ENCODE results near the gene NFX1.
"Not testable (repeated sequence)": the region's sequence is repeated elsewhere in the genome, so short reads cannot be mapped to it uniquely, and the experiment has no call there.

Gene NFX1

DNA sequence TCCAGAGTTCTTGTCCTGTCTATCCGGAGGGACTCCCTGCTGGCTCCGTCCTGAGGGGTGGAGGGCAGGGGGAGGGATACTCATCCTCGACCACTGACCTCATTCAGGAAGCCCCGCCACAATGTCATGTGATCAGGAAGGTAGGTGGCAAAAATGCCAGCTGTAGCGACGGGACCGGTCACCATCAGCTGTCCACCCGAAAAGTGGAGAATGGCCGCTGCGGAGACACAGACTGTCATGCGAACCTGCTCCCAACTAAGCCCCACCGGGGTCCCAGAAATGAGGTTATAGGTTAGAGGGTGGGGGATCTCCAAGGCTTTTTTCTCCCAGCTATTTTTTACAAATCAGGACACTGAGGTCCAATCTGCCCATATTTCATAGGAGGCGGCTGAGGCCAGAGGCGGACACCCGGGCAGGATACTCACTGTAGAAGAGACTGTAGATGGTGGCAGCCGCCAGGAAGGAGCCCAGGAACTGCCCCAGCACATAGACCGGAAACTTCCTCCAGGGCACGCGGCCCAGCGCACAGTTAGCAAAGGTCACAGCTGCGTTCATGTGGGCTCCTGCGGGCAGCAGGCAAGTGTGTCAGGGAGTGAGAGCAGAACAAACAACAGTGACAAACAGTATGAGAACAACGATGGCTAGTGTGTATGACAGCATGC lies 95.8 kb downstream of the NFX1 start:
- not testable (repeated sequence) for DNase-seq (ENCODE audit: low read depth in 2 of 2)

DNA sequence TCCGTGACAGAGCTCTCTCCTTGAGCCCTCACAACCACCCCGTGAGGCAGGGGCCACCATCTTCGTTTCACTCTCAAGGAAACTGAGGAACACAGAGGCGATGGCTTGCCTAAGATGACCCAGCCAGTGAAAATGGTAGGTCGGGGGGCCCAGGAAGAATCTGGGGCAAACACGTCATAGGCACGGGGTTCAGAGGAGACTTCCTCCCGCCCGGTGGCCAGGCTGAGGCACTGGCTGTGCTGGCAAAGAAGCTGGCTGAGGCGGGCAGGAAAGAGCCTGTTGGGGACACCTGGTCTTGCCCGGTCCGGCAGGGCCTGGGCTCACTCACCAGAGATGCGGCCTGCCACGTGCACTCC lies 96.3 kb downstream of the NFX1 start:
- H3K4me3 ChIP-seq (replicated peaks in 1 of 2; ENCODE audit: low read depth in 2 of 2, low read length in 2 of 2); DNase-seq (ENCODE audit: low read depth in 2 of 2): not testable (repeated sequence)

More for the DNA sequence above, 95.8 kb downstream of the NFX1 start:
- not testable (repeated sequence) for H3K4me3 ChIP-seq (replicated peaks in 1 of 2; ENCODE audit: low read depth in 2 of 2, low read length in 2 of 2)

- not testable (repeated sequence) for H3K4me3 ChIP-seq (replicated peaks in 1 of 2; ENCODE audit: low read depth in 2 of 2, low read length in 2 of 2); DNase-seq (ENCODE audit: low read depth in 2 of 2)
Observed at GRCh38 chr9:33386998-33387397, 96.7 kb downstream of the NFX1 start.

DNA sequence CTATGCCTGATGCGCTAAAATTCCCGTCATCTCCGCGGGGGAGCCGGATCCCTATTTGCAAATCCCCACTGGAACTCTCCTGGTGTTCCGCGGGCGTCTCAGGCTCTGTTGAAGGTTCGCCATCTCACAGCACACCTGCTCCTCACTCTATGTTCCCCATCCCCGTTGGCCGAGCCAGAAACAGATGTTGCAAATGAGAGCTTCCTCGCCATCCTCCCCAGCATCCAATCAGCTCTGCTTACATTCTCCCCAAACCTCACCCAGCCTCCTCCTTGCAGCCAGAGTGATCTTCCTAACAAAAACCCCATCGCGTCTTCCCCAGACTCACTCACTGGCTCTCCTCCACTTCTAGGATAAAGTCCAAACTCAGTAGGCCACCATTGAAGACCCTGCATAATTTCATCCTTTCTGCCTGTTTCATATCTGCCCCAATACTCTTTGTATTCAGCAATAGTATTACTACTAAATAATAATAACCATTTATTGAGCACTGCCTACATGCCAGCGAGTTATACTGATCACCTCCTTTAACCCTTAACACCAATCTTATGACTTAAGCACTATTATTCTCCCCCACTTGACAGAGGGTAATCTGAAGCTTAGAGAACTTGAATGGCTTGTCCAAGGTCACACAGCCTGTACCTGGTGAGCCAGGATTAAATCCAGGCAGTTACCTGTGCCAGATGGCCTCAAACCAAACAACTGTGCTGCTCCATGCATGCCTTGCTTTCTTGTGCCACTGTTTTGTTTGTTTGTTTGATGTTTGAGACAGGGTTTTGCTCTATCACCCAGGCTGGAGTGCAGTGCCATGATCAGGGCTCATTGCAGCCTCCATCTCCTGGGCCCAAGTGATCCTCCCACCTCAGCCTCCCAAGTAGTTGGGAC lies 98.0 kb downstream of the NFX1 start:
- DNase-seq (ENCODE audit: low read depth in 2 of 2), result no peak
- TF ChIP-seq, protein P1, sequence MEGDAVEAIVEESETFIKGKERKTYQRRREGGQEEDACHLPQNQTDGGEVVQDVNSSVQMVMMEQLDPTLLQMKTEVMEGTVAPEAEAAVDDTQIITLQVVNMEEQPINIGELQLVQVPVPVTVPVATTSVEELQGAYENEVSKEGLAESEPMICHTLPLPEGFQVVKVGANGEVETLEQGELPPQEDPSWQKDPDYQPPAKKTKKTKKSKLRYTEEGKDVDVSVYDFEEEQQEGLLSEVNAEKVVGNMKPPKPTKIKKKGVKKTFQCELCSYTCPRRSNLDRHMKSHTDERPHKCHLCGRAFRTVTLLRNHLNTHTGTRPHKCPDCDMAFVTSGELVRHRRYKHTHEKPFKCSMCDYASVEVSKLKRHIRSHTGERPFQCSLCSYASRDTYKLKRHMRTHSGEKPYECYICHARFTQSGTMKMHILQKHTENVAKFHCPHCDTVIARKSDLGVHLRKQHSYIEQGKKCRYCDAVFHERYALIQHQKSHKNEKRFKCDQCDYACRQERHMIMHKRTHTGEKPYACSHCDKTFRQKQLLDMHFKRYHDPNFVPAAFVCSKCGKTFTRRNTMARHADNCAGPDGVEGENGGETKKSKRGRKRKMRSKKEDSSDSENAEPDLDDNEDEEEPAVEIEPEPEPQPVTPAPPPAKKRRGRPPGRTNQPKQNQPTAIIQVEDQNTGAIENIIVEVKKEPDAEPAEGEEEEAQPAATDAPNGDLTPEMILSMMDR (IDR thresholded peaks at IDR 0.05; ENCODE audit: low read depth, low read length), result no peak
- H3K4me3 ChIP-seq (replicated peaks in 1 of 2; ENCODE audit: low read depth in 2 of 2, low read length in 2 of 2), result no peak overlapping the region

DNA sequence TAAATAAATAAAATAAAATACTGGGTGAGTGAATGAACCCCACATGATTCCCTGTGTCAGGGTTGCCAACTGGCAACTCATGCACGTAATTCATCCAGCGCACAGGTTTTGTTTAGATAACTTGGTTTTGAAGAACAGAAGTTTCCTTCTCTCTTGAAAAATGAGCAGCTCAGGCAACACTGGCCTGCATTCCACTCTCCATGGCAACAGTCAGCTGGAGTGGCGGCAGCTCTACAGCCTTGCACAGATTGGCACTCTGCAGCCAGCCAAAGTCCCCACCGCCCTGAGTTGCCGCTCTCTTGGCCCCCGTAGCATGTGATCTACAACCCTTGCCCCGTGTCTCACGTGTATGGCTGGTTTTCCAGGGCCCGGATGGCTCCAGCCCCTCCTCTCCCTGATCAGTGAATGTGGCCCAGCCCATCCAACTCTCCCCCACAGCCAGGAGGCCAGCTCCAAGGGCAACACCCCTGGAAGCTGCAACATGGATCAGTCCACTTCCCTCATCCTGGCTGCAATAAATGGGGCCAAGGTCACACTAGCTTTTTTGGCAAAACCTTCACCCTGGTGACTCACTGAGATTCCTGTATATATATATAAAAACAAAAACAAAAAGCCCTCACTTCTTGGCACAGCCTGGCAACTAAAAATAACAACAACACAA lies 100.9 kb downstream of the NFX1 start:
- peak; percentile 97 to 99 for DNase-seq (ENCODE audit: low read depth in 2 of 2)
- not testable (repeated sequence) for H3K4me3 ChIP-seq (replicated peaks in 1 of 2; ENCODE audit: low read depth in 2 of 2, low read length in 2 of 2)

DNA sequence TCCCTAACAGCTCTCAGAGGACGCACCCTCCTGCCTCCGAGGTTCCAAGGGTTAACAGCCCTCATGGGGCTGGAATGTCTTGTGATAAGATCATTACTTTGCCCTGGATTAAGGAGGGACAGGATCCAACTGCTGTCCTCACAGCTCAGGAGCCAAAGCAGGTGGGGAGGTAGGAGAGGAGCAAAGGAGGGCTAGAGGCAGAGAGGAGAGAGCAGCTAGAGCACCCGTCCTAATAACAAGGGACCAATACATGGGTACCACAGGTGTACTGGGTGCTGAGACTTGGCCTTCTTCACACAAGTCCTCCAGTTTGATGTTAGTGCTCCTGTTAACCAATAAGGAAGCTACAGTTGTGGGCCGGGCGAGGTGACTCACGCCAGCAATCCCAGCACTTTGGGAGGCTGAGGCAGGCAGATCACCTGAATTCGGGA lies 102.3 kb downstream of the NFX1 start:
- H3K4me3 ChIP-seq (replicated peaks in 1 of 2; ENCODE audit: low read depth in 2 of 2, low read length in 2 of 2); DNase-seq (ENCODE audit: low read depth in 2 of 2): not testable (repeated sequence)

- no peak for DNase-seq (ENCODE audit: low read depth in 2 of 2)
- TF ChIP-seq, protein P1 (IDR thresholded peaks at IDR 0.05; ENCODE audit: low read depth, low read length), result no peak
- H3K4me3 ChIP-seq (replicated peaks in 1 of 2; ENCODE audit: low read depth in 2 of 2, low read length in 2 of 2), result no peak overlapping the region
Observed at GRCh38 chr9:33393581-33393980, 103.3 kb downstream of the NFX1 start.

DNA sequence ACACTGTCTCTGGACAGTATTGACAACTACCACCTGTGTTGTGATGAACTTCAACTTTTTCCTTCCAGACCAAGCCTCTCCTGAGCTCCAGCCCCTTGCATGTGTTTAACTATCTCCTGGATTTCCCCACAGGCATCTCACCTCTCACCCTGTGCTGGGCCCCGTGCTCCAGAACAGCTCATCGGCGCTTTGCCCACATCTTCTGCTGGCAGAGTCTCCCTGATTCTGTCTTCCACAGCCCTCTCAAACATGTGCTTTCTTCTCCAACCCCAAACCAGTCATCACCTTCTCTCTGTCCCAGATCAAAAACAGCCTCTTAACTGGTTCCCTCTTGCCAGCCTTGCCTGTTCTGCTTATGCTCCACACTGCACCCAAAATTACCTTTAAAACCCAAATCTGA lies 103.7 kb downstream of the NFX1 start:
- H3K4me3 ChIP-seq (replicated peaks in 1 of 2; ENCODE audit: low read depth in 2 of 2, low read length in 2 of 2), result not testable (repeated sequence)
- DNase-seq (ENCODE audit: low read depth in 2 of 2), result peak in 1 of 2 donors; percentile 45

GRCh38 chr9:33395159-33395879 lies 105.0 kb downstream of the NFX1 start:
- DNase-seq (ENCODE audit: low read depth in 2 of 2), result not testable (repeated sequence)

DNA sequence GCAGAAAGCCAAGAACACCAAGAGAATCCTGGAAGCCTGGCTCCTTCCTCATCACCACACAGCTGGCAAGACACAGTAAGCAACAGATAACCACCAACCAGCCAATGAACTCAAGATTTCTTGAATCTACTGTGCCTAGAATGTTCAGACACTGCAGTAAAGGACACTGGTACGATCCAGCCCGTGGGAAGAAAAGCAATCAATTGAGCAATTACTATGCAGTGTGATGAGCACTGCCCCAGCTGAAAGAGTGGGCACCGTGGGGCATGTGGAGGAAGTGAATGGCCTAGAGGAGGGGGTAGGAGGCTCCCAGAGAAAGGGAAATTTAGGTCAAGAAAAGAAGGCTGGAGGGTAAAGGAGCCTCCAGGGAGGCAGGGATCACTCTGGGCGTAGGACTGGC lies 107.5 kb downstream of the NFX1 start:
- DNase-seq (ENCODE audit: low read depth in 2 of 2); H3K4me3 ChIP-seq (replicated peaks in 1 of 2; ENCODE audit: low read depth in 2 of 2, low read length in 2 of 2): not testable (repeated sequence)

More at GRCh38 chr9:33395159-33395879, 105.0 kb downstream of the NFX1 start:
- H3K4me3 ChIP-seq (replicated peaks in 1 of 2; ENCODE audit: low read depth in 2 of 2, low read length in 2 of 2), result not testable (repeated sequence)

- H3K4me3 ChIP-seq (replicated peaks in 1 of 2; ENCODE audit: low read depth in 2 of 2, low read length in 2 of 2); DNase-seq (ENCODE audit: low read depth in 2 of 2): not testable (repeated sequence)
Observed at GRCh38 chr9:33399047-33399446, 108.7 kb downstream of the NFX1 start.

DNA sequence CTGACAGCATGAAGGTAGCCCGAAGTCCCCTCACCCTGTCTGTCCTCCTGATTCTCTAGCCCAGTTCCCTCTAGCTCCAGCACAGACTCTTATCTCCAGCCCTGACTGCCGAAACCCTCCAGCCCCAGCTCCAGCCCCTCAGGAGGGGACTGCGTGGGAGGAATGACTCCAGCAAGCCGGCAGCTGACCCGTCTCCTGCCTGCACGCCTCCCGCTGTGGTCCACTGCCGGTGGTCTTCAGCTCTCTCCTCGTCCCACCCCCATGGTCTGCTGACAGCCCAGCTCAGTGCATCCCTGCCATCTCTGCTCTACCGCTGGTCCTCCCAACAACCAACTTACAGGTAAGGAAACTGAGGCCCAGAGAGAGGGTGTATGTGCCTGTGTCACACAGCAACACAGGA lies 111.5 kb downstream of the NFX1 start:
- H3K4me3 ChIP-seq (replicated peaks in 1 of 2; ENCODE audit: low read depth in 2 of 2, low read length in 2 of 2); DNase-seq (ENCODE audit: low read depth in 2 of 2): not testable (repeated sequence)

GRCh38 chr9:33402371-33402770 lies 112.1 kb downstream of the NFX1 start, which contains the start of gene AQP7:
Gene AQP7, minus strand, starts transcription at chr9:33402568. Its CDS starts 1,306 bp downstream, at chr9:33401262.
- DNase-seq (ENCODE audit: low read depth in 2 of 2); H3K4me3 ChIP-seq (replicated peaks in 1 of 2; ENCODE audit: low read depth in 2 of 2, low read length in 2 of 2): not testable (repeated sequence)

Data from cardiac fibroblast (primary cell).